A549 (cell line): Measurements from ENCODE around the gene ALDH3A2. TPM values are rescaled to one million over a fixed set of nuclear protein-coding genes. Genes with fewer than 3 reads are reported as not detected.

Experiments
- ATAC-seq, 2 experiments: fragments of 200-7000 bp in 1 of 2; fragments of >200 bp in 1 of 2; cut with Nextera tagmentation in 1 of 2; cut with Tn5 transposase in 1 of 2; 3 replicates each; pipeline versions ENCODE4 v1.8.0 to v1.9.1; 2018 to 2020; ENCODE audit warnings: mild to moderate bottlenecking in 1 of 2, moderate library complexity in 1 of 2
- CTCF ChIA-PET: fragments of 300-600 bp; sonication (Branson Sonifier 250); formaldehyde crosslinking; extraction: SDS; loops from one replicate; lab custom pipeline; 2021; ENCODE audit warnings: antibody characterized with exemption, inconsistent platforms; lab: Yijun Ruan, JAX
- POLR2A ChIA-PET: fragments of 350-600 bp; formaldehyde crosslinking; extraction: SDS; loops from one replicate; lab custom pipeline; 2021; ENCODE audit warnings: antibody characterized with exemption, inconsistent platforms; lab: Yijun Ruan, JAX
- DNase-seq, 2 experiments: peaks; one replicate each; pipeline versions ENCODE4 v3.0.0 to v3.0.0-alpha.2; 2011 to 2016; ENCODE audit warnings: low read depth in 1 of 2, low spot score in 1 of 2
- FAIRE-seq: peaks from 2 replicates; lab custom pipeline; 2011; peaks lifted over from hg19 to GRCh38; lab: Jason Lieb, UNC
- H3K27ac ChIP-seq, 2 experiments: fragments of >200 bp; sonication (Bioruptor Twin); formaldehyde crosslinking; 3 replicates each; pipeline ENCODE4 v1.5.1; 2016 to 2017
- H3K4me1 ChIP-seq: fragments of >200 bp; sonication (Bioruptor Twin); formaldehyde crosslinking; 3 replicates; pipeline ENCODE4 v1.6.1; 2016
- H3K4me2 ChIP-seq: fragments of >200 bp; sonication (Bioruptor Twin); formaldehyde crosslinking; 3 replicates; pipeline ENCODE4 v1.6.1; 2016
- H3K4me3 ChIP-seq: fragments of >200 bp; sonication (Bioruptor Twin); formaldehyde crosslinking; 3 replicates; pipeline ENCODE4 v1.5.1; 2016
- H3K9me3 ChIP-seq: fragments of >200 bp; sonication (Bioruptor Twin); formaldehyde crosslinking; 3 replicates; pipeline ENCODE4 v1.6.1; 2016
- BHLHE40 ChIP-seq: IDR thresholded peaks from 2 replicates; pipeline ENCODE4 v1.6.1; 2012; ENCODE audit warnings: low read depth, low read length, inconsistent platforms
- CBX2 ChIP-seq: fragments of 200-600 bp; sonication (generic); IDR thresholded peaks from 2 replicates; pipeline ENCODE4 v1.6.1; 2016; ENCODE audit warnings: low read depth, mild to moderate bottlenecking, borderline replicate concordance
- CBX8 ChIP-seq: fragments of 200-600 bp; sonication (generic); IDR thresholded peaks from 2 replicates; pipeline ENCODE4 v1.6.1; 2016
- CHD2 ChIP-seq: fragments of 150-350 bp; IDR thresholded peaks from 2 replicates; pipeline ENCODE4 v1.6.1; 2014; ENCODE audit warnings: low read length; ENCODE audit not compliant: partially characterized antibody
- CHD4 ChIP-seq: fragments of 200-600 bp; sonication (generic); IDR thresholded peaks from 2 replicates; pipeline ENCODE4 v1.6.1; 2016; ENCODE audit warnings: antibody characterized with exemption, mild to moderate bottlenecking, borderline replicate concordance
- EHF ChIP-seq: fragments of 250-450 bp; sonication (Bioruptor Pico); IDR thresholded peaks from 2 replicates; pipeline ENCODE4 v1.5.0; 2020; ENCODE audit warnings: mild to moderate bottlenecking
- FOSL2 ChIP-seq, 2 experiments: fragments of 450-650 bp in 1 of 2; fragments of >200 bp in 1 of 2; sonication (Bioruptor Twin) in 1 of 2; formaldehyde crosslinking; IDR thresholded peaks; 2 replicates each; pipeline versions ENCODE4 v1.5.0 to v1.6.1; 2016 to 2020; ENCODE audit warnings: mild to moderate bottlenecking in 1 of 2, moderate library complexity in 1 of 2
- HOXB13 ChIP-seq: fragments of 250-450 bp; sonication (Bioruptor Pico); IDR thresholded peaks from 2 replicates; pipeline ENCODE4 v1.5.0; 2020; ENCODE audit warnings: low read depth, mild to moderate bottlenecking, moderate library complexity
- HOXB5 ChIP-seq: fragments of 250-450 bp; sonication (Bioruptor Pico); IDR thresholded peaks from 2 replicates; pipeline ENCODE4 v1.5.0; 2020; ENCODE audit warnings: mild to moderate bottlenecking, moderate library complexity
- JUNB ChIP-seq: fragments of >200 bp; sonication (Bioruptor Twin); formaldehyde crosslinking; IDR thresholded peaks from 2 replicates; pipeline ENCODE4 v1.6.1; 2016
- NFE2L2 ChIP-seq: fragments of 150-350 bp; conservative IDR thresholded peaks from 2 replicates; pipeline ENCODE4 v1.6.1; 2014; ENCODE audit warnings: low read length
- NPAS2 ChIP-seq: fragments of 250-450 bp; sonication (Bioruptor Pico); IDR thresholded peaks from 2 replicates; pipeline ENCODE4 v1.8.0; 2022; ENCODE audit warnings: mild to moderate bottlenecking, moderate library complexity, borderline replicate concordance
- RARB ChIP-seq: fragments of 250-450 bp; sonication (Bioruptor Pico); IDR thresholded peaks from 2 replicates; pipeline ENCODE4 v1.8.0; 2021; ENCODE audit warnings: mild to moderate bottlenecking, moderate library complexity
- ZSCAN20 ChIP-seq: fragments of 250-450 bp; sonication (Bioruptor Pico); IDR thresholded peaks from 2 replicates; pipeline ENCODE4 v1.8.0; 2022; ENCODE audit warnings: mild to moderate bottlenecking, moderate library complexity
- WGBS: methylation state at CpG from one replicate; pipeline ENCODE4 v1.1.6; 2017; ENCODE audit errors: missing lambda C conversion rate; 5-methylcytosine and 5-hydroxymethylcytosine counted together
- polyA plus RNA-seq, 4 experiments: library from polyadenylated mRNA; depleted of rRNA in 3 of 4; stranded (reverse); fragments of >200 nt; fragmentation: RNase III in 1 of 4; extraction: RNeasy Plus Mini Kit Qiagen cat#74134 plus additional on column Dnase treatment in 1 of 4; gene quantifications; 2 replicates in 3 of 4; 3 replicates in 1 of 4; pipeline ENCODE4 v1.2.3, GENCODE V29; 2011 to 2017
- TF ChIP-seq, protein P1 (sequence below): fragments of 200-600 bp; sonication (generic); IDR thresholded peaks from 2 replicates; pipeline ENCODE4 v1.6.1; 2016; ENCODE audit warnings: antibody characterized with exemption, mild to moderate bottlenecking, moderate library complexity
- TF ChIP-seq, protein P2 (sequence below): IDR thresholded peaks from 2 replicates; pipeline ENCODE4 v1.6.1; 2012
- TF ChIP-seq, protein P3 (sequence below): fragments of >200 bp; sonication (Bioruptor Twin); formaldehyde crosslinking; IDR thresholded peaks from 2 replicates; pipeline ENCODE4 v1.6.1; 2016
- TF ChIP-seq, protein P4 (sequence below): fragments of >200 bp; sonication (Bioruptor Twin); formaldehyde crosslinking; IDR thresholded peaks from 3 replicates; pipeline ENCODE4 v1.5.1; 2016

Gene ALDH3A2
- polyA plus RNA-seq, 2 of the 4 experiments (the other 2 are of a cell fraction) = 140 to 195 TPM

DNA sequence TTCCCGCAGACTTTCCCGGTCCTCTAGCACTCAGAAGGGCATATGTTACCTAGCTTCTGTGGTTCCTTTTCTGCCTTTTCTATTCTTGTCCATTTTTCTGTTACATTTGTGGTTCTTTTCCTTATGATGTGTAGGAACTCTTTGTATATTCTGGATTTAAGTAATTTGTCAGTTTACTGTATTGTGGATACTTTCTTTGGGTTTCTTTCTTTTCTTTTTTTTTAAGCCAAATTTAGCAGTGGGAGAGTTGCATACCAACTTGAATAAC lies 657 bp downstream of the ALDH3A2 start:
- no peak for FAIRE-seq
- ChIA-PET CTCF (interaction anchor here (0.8 to 7.0 kb wide), 25 partner anchors 12 to 138 kb away, joined by 3 to 62 read pairs (median 7); partner anchors contain the start of genes ALDH3A1 and SLC47A1), POLR2A (interaction anchor here (0.5 to 4.2 kb wide), 23 partner anchors 8 to 361 kb away, joined by 3 to 98 read pairs (median 9); partner anchors contain the start of genes ALDH3A1, B9D1, MAPK7 and SLC47A1)
- DNase-seq = no peak
- 1% methylated on average over 2 of the region's 2 CpGs for WGBS
- H3K27ac ChIP-seq = peak overlapping the region; percentile 95 to 96
- H3K4me3 ChIP-seq = peak overlapping the region; percentile 82
- peak overlapping the region; percentile 69 for H3K4me2 ChIP-seq
- peaks cover 66% of the 10 kb centered on the region for H3K4me1 ChIP-seq
- TF ChIP-seq, protein P1, sequence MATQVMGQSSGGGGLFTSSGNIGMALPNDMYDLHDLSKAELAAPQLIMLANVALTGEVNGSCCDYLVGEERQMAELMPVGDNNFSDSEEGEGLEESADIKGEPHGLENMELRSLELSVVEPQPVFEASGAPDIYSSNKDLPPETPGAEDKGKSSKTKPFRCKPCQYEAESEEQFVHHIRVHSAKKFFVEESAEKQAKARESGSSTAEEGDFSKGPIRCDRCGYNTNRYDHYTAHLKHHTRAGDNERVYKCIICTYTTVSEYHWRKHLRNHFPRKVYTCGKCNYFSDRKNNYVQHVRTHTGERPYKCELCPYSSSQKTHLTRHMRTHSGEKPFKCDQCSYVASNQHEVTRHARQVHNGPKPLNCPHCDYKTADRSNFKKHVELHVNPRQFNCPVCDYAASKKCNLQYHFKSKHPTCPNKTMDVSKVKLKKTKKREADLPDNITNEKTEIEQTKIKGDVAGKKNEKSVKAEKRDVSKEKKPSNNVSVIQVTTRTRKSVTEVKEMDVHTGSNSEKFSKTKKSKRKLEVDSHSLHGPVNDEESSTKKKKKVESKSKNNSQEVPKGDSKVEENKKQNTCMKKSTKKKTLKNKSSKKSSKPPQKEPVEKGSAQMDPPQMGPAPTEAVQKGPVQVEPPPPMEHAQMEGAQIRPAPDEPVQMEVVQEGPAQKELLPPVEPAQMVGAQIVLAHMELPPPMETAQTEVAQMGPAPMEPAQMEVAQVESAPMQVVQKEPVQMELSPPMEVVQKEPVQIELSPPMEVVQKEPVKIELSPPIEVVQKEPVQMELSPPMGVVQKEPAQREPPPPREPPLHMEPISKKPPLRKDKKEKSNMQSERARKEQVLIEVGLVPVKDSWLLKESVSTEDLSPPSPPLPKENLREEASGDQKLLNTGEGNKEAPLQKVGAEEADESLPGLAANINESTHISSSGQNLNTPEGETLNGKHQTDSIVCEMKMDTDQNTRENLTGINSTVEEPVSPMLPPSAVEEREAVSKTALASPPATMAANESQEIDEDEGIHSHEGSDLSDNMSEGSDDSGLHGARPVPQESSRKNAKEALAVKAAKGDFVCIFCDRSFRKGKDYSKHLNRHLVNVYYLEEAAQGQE = no peak
- TF ChIP-seq, protein P2, sequence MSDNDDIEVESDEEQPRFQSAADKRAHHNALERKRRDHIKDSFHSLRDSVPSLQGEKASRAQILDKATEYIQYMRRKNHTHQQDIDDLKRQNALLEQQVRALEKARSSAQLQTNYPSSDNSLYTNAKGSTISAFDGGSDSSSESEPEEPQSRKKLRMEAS = no peak
- TF ChIP-seq CBX2 (no peak), ZSCAN20 (CRISPR knock-in tag) (no peak), RARB (CRISPR knock-in tag) (no peak), EHF (CRISPR knock-in tag) (no peak; the same call in 1 of the 2 replicates)
- TF ChIP-seq, protein P3, sequence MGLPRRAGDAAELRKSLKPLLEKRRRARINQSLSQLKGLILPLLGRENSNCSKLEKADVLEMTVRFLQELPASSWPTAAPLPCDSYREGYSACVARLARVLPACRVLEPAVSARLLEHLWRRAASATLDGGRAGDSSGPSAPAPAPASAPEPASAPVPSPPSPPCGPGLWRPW = no peak
- ATAC-seq = no peak
- H3K9me3 ChIP-seq = no peaks in the 10 kb centered on the region

DNA sequence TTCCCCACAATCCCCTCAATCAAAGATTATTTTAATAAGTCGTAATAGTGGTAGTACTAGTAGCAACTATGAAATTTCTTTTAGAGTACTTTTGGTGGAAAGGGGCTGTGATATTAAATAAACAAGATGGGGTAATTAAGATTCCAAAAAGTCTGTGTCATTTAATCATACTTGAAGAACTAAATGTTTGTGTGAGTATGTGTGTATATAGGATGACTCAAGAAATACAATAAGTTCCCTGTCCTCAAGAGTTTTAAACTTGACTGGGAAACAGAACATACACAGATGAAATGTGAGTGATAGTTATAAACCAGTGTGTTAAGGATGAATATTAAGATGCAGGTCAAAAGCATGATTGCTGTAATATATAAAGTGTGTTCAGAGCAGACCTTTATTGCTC lies 2.3 kb downstream of the ALDH3A2 start:
- Histone ChIP-seq H3K4me2 (peak overlapping the region; percentile 69), H3K4me1 (peaks cover 50% of the 10 kb centered on the region), H3K27ac (peak overlapping the region; percentile 31 to 95; a peak in 5 of 6 replicates), H3K9me3 (no peaks in the 10 kb centered on the region), H3K4me3 (peak overlapping the region; percentile 82)
- DNase-seq = no peak
- no peak for ATAC-seq
- no peak for FAIRE-seq
- ChIA-PET CTCF (interaction anchor here (0.5 to 3.3 kb wide), 4 partner anchors 22 to 126 kb away, joined by 3 to 16 read pairs (median 4); no protein-coding TSS in a partner anchor), POLR2A (no interaction called here)
- no peak for TF ChIP-seq NPAS2 (CRISPR knock-in tag)
- no peak for TF ChIP-seq JUNB
- TF ChIP-seq HOXB5 (CRISPR knock-in tag) = no peak
- TF ChIP-seq HOXB13 (CRISPR knock-in tag) = no peak
- no peak for TF ChIP-seq FOSL2 (IDR thresholded peaks at IDR 0.05)
- TF ChIP-seq FOSL2 (CRISPR knock-in tag; IDR thresholded peaks at IDR 0.05) = peak; percentile 50; the same call in 1 of the 2 replicates
- 60% methylated on average over 1 of the region's 1 CpG for WGBS

DNA sequence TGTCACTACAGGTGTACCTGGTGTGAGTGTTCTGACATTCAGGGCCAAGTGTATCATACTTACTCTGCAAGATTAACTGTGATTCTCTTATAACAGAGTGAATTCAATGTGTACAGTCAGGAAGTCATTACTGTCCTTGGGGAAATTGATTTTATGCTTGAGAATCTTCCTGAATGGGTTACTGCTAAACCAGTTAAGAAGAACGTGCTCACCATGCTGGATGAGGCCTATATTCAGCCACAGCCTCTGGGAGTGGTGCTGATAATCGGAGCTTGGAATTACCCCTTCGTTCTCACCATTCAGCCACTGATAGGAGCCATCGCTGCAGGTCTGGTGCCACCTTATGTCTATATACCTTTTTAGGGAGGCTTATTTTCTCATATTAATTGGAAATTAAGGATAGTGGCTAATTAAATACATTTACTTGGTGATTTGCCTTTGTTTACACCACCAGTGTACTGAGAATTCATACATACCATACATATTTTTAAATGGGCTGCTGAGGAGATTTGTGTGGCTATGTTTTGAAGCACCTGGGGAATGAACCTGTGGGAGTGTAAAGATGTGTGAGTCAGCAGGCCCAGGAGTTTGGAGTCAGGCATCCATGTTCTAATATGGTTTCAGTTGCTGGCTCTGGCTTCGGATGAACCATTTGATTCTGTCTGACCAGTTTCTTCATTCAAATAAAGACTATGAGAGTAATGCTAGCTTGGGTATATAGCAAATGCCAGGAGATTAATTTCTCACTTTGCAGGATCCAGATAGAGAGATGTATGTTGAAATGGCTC lies 3.1 kb downstream of the ALDH3A2 start:
- peak overlapping the region; percentile 31 to 40; a peak in 4 of 6 replicates for H3K27ac ChIP-seq

More for the DNA sequence above, 3.1 kb downstream of the ALDH3A2 start:
- H3K4me2 ChIP-seq = peak overlapping the region; percentile 69
- ChIA-PET POLR2A (no interaction called here), CTCF (interaction anchor here (0.5 to 3.3 kb wide), 7 partner anchors 12 to 138 kb away, joined by 3 to 16 read pairs (median 3); no protein-coding TSS in a partner anchor)
- peaks cover 41% of the 10 kb centered on the region for H3K4me1 ChIP-seq
- DNase-seq (no peak), FAIRE-seq (no peak), ATAC-seq (no peak)
- 83% methylated on average over 5 of the region's 5 CpGs for WGBS
- H3K4me3 ChIP-seq = peak overlapping the region; percentile 82
- no peaks in the 10 kb centered on the region for H3K9me3 ChIP-seq
- TF ChIP-seq CBX8 (no peak), BHLHE40 (no peak), NFE2L2 (no peak), HOXB5 (CRISPR knock-in tag) (no peak), CHD2 (no peak), ZSCAN20 (CRISPR knock-in tag) (no peak), CHD4 (no peak)
- TF ChIP-seq, protein P4, sequence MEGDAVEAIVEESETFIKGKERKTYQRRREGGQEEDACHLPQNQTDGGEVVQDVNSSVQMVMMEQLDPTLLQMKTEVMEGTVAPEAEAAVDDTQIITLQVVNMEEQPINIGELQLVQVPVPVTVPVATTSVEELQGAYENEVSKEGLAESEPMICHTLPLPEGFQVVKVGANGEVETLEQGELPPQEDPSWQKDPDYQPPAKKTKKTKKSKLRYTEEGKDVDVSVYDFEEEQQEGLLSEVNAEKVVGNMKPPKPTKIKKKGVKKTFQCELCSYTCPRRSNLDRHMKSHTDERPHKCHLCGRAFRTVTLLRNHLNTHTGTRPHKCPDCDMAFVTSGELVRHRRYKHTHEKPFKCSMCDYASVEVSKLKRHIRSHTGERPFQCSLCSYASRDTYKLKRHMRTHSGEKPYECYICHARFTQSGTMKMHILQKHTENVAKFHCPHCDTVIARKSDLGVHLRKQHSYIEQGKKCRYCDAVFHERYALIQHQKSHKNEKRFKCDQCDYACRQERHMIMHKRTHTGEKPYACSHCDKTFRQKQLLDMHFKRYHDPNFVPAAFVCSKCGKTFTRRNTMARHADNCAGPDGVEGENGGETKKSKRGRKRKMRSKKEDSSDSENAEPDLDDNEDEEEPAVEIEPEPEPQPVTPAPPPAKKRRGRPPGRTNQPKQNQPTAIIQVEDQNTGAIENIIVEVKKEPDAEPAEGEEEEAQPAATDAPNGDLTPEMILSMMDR = no peak
